Measurements from ENCODE around the gene SCYL1.
A peak's percentile ranks its signal among the peaks of the same experiment; 100 is the strongest.

SCYL1 gene

DNA sequence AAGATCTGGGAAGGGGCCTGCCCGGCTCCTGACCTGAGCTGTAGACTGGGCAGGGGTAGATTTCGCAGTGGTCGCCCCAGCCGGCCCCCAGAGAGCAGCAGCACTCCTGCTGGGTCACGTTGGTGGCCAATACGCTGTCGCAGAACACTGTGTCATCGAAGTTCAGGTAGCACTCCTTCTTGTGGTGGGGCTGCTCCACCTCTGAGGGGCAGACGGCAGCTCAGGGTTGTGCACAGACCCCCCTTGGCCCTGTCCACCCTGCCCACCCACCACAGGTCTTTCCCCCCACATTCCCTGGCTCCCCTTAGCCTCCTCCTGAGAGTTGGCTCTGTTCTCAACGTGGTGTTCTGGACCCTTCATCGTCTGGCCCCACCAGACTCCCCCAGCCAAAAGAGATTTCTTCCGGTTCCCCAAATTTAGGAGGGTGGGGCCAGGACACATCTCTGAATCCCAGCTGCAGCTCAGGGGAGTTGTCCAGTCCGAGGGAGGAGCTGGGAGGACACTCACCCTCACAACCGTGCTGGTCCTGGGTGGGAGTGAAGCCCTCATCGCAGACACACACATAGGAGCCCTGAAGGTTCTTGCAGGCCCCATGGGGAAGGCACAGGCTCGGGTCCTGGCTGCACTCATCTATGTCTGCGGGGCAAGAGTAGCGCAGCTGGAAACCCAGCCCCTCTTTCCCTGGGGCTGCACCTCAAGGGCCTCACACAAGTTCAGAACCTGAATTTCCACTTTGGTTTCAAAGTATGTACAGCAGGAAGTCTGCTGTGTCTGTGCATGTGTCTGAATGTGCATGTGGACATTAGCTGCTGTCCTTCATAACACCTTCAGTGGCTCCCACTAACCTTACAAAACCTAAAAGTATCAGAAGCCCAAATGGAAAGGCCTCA lies 16.5 kb downstream of the SCYL1 start:
- Mint-ChIP-seq H3K36me3 (peaks cover 2% of the 10 kb centered on the region), H3K4me3 (peak overlapping the region; percentile 92), H3K27me3 (no peaks in the 10 kb centered on the region), H3K27ac (peak overlapping the region; percentile 88), H3K4me1 (peaks cover 24% of the 10 kb centered on the region), H3K9me3 (no peaks in the 10 kb centered on the region)
- no peak for ATAC-seq (ENCODE audit: low read depth)
- no peak for DNase-seq (ENCODE audit: low spot score in 2 of 2)

- Mint-ChIP-seq H3K4me1 (peaks cover 29% of the 10 kb centered on the region), H3K36me3 (no peaks in the 10 kb centered on the region), H3K9me3 (no peaks in the 10 kb centered on the region), H3K4me3 (no peak overlapping the region), H3K27me3 (no peaks in the 10 kb centered on the region), H3K27ac (peak overlapping the region; percentile 64)
- ATAC-seq (ENCODE audit: low read depth) (no peak), DNase-seq (ENCODE audit: low spot score in 2 of 2) (no peak)
Observed at GRCh38 chr11:65542738-65543390, 18.0 kb downstream of the SCYL1 start.

DNA sequence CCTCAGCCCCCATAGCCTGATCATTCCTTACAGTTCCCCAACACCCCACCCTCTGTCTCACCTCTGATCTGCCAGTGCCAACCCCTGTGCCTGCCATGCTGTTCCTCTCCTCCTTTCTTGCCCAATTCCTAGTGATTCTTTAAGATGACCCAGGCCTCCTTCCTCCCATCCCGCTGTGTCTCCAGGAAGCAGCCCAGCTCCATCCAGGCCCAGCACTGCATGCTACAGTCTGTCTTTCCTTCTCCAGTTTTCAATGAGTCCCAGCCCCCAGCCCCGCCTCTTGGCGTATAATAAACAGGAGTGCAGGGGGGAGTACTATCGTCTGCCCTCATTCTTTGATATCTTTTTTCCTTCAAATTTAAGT lies 21.0 kb downstream of the SCYL1 start:
- no peak for DNase-seq (ENCODE audit: low spot score in 2 of 2)
- Mint-ChIP-seq H3K27ac (peak overlapping the region; percentile 83), H3K4me1 (peaks cover 39% of the 10 kb centered on the region), H3K27me3 (no peaks in the 10 kb centered on the region), H3K9me3 (no peaks in the 10 kb centered on the region), H3K4me3 (no peak overlapping the region), H3K36me3 (no peaks in the 10 kb centered on the region)
- ATAC-seq (ENCODE audit: low read depth) = no peak

DNA sequence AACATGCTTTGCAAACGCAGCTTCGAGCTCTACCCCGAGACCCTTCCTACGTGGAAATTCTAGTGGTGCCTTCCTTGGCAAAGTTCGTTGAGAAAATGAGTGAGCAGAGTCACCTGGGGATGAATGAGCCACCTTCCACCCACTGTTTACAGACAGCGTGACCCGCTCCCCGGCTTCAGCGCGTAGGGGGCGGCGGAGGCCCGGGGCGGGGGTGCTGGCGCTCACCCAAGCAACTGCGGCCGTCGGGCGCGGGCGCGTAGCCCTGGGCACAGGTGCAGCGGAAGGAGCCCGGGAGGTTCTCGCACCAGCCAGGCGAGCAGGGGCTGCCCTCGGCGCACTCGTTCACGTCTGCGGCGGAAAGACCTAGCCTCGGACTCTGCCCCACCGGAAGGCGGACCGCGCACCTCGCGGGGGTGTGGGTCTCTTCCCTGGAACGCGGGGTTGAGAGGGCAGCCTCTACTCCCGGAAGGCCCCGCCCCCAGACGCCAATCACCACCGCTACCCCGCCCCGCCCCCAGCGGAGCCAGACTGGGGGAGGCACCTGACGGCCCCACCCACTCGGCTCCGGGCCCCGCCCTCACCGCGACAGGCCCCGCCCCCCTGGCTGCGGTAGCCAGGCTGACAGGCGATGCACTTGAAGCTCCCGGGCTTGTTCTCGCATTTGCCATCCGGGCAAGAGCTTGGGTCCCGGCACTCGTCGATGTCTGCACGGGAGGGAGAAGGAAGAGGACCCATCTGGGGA lies 21.5 kb downstream of the SCYL1 start:
- H3K9me3 Mint-ChIP-seq = no peaks in the 10 kb centered on the region
- peak overlapping the region; percentile 83 for H3K27ac Mint-ChIP-seq
- H3K27me3 Mint-ChIP-seq = no peaks in the 10 kb centered on the region
- ATAC-seq (ENCODE audit: low read depth) = peak; percentile 86
- H3K4me3 Mint-ChIP-seq = peak overlapping the region; percentile 84
- peaks cover 40% of the 10 kb centered on the region for H3K4me1 Mint-ChIP-seq
- no peaks in the 10 kb centered on the region for H3K36me3 Mint-ChIP-seq
- peak; percentile 99 for DNase-seq (ENCODE audit: low spot score in 2 of 2)

DNA sequence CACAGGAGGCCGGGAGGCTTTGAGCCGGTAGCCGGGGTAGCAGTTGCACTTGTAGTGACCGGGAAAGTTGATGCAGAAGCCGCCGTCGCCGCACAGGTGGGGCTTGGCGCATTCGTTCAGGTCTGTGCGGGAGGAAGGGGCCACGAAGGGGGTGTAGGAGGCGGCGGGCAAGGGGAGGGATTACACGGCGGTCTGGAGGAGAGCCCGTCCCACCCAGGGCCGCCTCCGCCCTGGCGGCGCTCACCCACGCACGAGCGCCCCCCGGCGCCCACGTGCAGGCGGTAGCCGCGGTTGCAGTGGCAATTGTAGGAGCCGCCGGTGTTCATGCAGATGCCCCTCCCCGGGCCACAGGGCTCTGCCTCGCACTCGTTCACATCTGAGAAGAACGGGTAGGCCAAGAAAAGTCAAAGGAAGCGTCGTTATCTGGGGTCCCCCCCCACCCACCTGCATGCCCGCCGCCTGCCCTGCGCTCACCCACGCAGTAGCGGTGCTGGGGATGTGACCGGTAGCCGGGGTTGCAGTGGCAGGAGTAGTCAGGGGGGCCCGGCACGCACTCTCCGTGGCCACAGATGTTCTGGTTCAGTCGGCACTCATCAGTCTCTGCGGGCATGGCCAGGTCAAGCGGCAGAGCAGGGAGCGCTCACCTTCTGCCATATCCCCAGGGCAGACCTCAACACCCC lies 22.7 kb downstream of the SCYL1 start:
- H3K27ac Mint-ChIP-seq = no peak overlapping the region
- no peaks in the 10 kb centered on the region for H3K27me3 Mint-ChIP-seq
- peak overlapping the region; percentile 84 for H3K4me3 Mint-ChIP-seq
- no peaks in the 10 kb centered on the region for H3K9me3 Mint-ChIP-seq
- peaks cover 46% of the 10 kb centered on the region for H3K4me1 Mint-ChIP-seq
- no peak for ATAC-seq (ENCODE audit: low read depth)
- no peak for DNase-seq (ENCODE audit: low spot score in 2 of 2)
- no peaks in the 10 kb centered on the region for H3K36me3 Mint-ChIP-seq

- Mint-ChIP-seq H3K4me1 (peaks cover 46% of the 10 kb centered on the region), H3K36me3 (no peaks in the 10 kb centered on the region), H3K27ac (peak overlapping the region; percentile 82), H3K4me3 (peak overlapping the region; percentile 55), H3K9me3 (no peaks in the 10 kb centered on the region), H3K27me3 (no peaks in the 10 kb centered on the region)
- no peak for ATAC-seq (ENCODE audit: low read depth)
- DNase-seq (ENCODE audit: low spot score in 2 of 2) = no peak
Observed at GRCh38 chr11:65548395-65548794, 23.5 kb downstream of the SCYL1 start.

DNA sequence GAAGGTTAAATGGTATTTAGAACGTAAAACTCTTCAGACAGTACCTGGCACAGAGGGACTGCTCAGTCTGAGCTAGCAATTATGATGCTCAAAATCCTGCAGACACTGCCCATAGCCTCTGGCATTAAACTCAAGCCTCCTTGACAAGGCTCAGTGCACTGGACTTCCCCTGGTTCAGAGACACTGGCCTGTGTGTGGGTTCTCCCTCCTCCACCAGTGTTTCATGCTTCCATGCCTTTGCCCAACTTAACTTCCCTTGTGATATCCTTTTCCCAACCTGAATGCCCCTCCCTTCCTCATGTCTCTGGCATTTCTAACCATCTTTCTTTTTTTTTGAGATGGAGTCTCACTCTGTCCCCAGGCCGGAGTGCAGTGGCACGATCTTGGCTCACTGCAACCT lies 24.2 kb downstream of the SCYL1 start:
- ATAC-seq (ENCODE audit: low read depth) (no peak), DNase-seq (ENCODE audit: low spot score in 2 of 2) (no peak)
- H3K9me3 Mint-ChIP-seq = no peaks in the 10 kb centered on the region
- H3K36me3 Mint-ChIP-seq = no peaks in the 10 kb centered on the region
- H3K4me3 Mint-ChIP-seq = no peak overlapping the region
- no peaks in the 10 kb centered on the region for H3K27me3 Mint-ChIP-seq
- no peak overlapping the region for H3K27ac Mint-ChIP-seq
- peaks cover 46% of the 10 kb centered on the region for H3K4me1 Mint-ChIP-seq

GRCh38 chr11:65551572-65552387 lies 26.9 kb downstream of the SCYL1 start:
- no peaks in the 10 kb centered on the region for H3K36me3 Mint-ChIP-seq
- no peaks in the 10 kb centered on the region for H3K9me3 Mint-ChIP-seq
- ATAC-seq (ENCODE audit: low read depth) = peak; percentile 82
- H3K4me3 Mint-ChIP-seq = peak overlapping the region; percentile 37
- peaks cover 43% of the 10 kb centered on the region for H3K4me1 Mint-ChIP-seq
- DNase-seq (ENCODE audit: low spot score in 2 of 2) = peak; percentile 68 to 82
- peak overlapping the region; percentile 74 for H3K27ac Mint-ChIP-seq
- no peaks in the 10 kb centered on the region for H3K27me3 Mint-ChIP-seq

DNA sequence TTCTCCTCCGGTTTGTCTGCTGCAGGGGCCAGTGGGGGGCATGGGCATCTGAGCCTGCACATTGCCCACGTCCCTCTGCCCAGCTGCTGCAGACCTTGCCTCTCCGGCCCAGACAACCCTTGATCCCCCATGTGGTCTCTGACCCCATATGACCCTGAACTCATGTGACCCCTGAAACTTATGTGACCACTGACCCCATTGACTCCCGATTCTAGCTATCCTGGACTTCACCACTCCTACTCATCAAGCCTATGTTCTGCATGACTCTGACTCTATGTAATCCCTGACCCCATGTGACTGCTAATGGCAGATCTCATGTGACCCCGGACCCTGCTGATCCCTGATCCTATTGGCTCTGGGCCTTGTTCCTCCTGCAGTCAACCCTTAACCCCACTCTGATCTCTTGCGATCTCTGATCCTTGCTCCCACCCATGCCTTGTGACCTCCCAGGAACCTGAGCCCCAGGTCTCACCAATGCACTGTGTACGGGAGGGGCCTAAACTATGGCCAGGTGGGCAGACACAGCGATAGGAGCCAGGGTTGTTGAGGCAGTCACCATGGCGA lies 27.6 kb downstream of the SCYL1 start:
- Mint-ChIP-seq H3K4me1 (peaks cover 48% of the 10 kb centered on the region), H3K4me3 (no peak overlapping the region), H3K27ac (no peak overlapping the region), H3K27me3 (no peaks in the 10 kb centered on the region), H3K36me3 (no peaks in the 10 kb centered on the region), H3K9me3 (no peaks in the 10 kb centered on the region)
- no peak for DNase-seq (ENCODE audit: low spot score in 2 of 2)
- no peak for ATAC-seq (ENCODE audit: low read depth)

GRCh38 chr11:65553301-65554001 lies 28.6 kb downstream of the SCYL1 start:
- Mint-ChIP-seq H3K4me1 (peaks cover 41% of the 10 kb centered on the region), H3K27me3 (no peaks in the 10 kb centered on the region), H3K9me3 (no peaks in the 10 kb centered on the region), H3K4me3 (no peak overlapping the region), H3K27ac (no peak overlapping the region), H3K36me3 (no peaks in the 10 kb centered on the region)
- DNase-seq (ENCODE audit: low spot score in 2 of 2) = peak in 1 of 2 donors; percentile 48
- ATAC-seq (ENCODE audit: low read depth) = peak; percentile 46

DNA sequence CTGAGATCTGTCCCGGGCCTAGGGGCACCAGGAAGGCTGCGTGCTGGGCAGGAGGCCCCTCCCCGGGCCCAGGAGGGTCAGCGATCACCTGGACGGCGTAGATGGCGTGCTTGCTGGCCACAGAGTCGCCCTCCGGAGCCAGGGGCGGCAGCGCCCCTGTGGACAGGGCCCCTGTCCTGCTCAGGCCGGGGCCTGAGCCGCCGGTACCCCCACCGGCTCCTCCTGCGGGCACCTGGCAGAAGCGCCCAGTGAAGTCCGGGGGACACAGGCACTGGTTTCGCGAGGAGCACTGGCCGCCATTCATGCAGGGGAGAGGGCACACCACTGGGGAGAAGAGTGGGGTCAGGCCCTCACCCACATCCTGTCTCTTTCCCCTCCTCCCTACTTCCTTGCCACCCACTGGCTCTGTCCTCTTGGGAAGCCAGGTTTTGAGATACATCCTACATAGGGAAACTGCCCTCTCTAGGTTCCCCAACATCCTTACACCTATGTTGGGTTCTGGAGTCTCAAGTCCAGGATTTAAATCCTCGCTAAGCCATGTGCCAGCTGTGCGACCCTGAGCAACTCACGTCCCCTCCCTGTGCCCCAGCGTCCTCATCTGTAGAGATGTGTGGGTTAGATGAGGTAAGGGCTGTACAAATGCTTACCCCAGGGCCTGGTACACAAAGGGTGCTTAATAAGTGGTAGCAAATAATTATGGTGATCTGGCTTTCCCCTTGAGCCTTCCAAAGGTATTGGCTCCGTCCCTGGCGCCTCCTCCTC lies 29.4 kb downstream of the SCYL1 start:
- Mint-ChIP-seq H3K27me3 (no peaks in the 10 kb centered on the region), H3K4me3 (no peak overlapping the region), H3K9me3 (no peaks in the 10 kb centered on the region), H3K36me3 (no peaks in the 10 kb centered on the region), H3K27ac (peak overlapping the region; percentile 28), H3K4me1 (peaks cover 38% of the 10 kb centered on the region)
- DNase-seq (ENCODE audit: low spot score in 2 of 2) = no peak
- no peak for ATAC-seq (ENCODE audit: low read depth)

DNA sequence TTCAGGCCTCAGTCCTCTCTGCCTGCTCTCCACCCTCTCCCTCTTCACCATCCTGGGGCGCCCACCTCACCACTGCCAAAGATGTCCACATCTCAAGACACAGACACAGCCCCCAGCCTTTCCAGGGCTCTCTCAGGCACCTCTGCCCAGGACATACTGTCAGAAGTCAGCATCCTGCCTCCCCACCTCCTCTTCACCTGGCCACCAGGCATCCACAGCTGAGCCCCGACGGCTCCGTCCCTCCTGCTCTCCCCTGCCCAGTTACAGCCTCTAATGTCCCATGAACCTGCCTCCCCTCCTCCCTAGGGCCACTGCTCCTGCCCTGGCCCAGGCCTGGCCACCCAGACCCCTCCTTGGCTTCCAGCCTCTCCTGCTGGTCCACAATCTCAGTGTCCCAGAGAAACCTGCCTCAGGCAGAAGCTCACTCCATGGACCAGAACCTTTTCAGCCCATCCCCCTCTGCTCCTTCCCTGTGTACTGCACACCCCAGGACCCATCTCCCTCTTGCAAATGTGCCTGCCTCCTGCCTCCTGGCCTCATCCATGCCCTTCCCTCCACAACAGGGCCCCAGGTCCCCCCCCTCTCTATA lies 30.1 kb downstream of the SCYL1 start:
- ATAC-seq (ENCODE audit: low read depth) (no peak), DNase-seq (ENCODE audit: low spot score in 2 of 2) (no peak)
- H3K36me3 Mint-ChIP-seq = no peaks in the 10 kb centered on the region
- H3K27ac Mint-ChIP-seq = peak overlapping the region; percentile 28
- no peak overlapping the region for H3K4me3 Mint-ChIP-seq
- peaks cover 38% of the 10 kb centered on the region for H3K4me1 Mint-ChIP-seq
- no peaks in the 10 kb centered on the region for H3K9me3 Mint-ChIP-seq
- no peaks in the 10 kb centered on the region for H3K27me3 Mint-ChIP-seq
